ENCODE data around the gene NTN4. TPM values are rescaled to one million over a fixed set of nuclear protein-coding genes. Genes with fewer than 3 reads are reported as not detected.
"Not testable (repeated sequence)": the region's sequence is repeated elsewhere in the genome, so short reads cannot be mapped to it uniquely, and the experiment has no call there.

NTN4 gene
- total RNA-seq, 4 donors from 2014 or later, result 6.7 to 25.9 (median 16.7) TPM

- peak; percentile 34 for DNase-seq
- H3K9me3 ChIP-seq, result no peaks in the 10 kb centered on the region
- intact Hi-C loops (cut with DNase I; ENCODE audit: low total_unique reads), result no loop called here
- no peaks in the 10 kb centered on the region for H3K27me3 ChIP-seq
- H3K4me3 ChIP-seq, result no peak overlapping the region
- peak overlapping the region; percentile 42 to 64 (median 52) for H3K27ac ChIP-seq
- peaks cover 3 to 39% (median 12%) of the 10 kb centered on the region in 4 donors for H3K4me1 ChIP-seq
- WGBS, 2 donors (ENCODE audit: low coverage in 1 of 2), result 53 to 74% methylated on average over 7 to 11 of the region's 11 CpGs
- in situ Hi-C loops (cut with MboI; ENCODE audit: low pct_ligation_motif_present in 1 of 4, low pct_unique_long_range_greater_than_20kb in 1 of 4, low sequenced_read_pairs in 3 of 4), result no loop called here
- peak in 2 of 3 donors; percentile 42 to 58 for TF ChIP-seq POLR2AphosphoS5 (IDR thresholded peaks at IDR 0.05)
- TF ChIP-seq POLR2A (IDR thresholded peaks at IDR 0.05), result no peak
- TF ChIP-seq EP300 (IDR thresholded peaks at IDR 0.05; ENCODE audit: low read depth), result no peak
- H3K36me3 ChIP-seq, result no peaks in the 10 kb centered on the region
These were observed 52.4 kb downstream of the NTN4 start for GRCh38 chr12:95738024-95738611.

DNA sequence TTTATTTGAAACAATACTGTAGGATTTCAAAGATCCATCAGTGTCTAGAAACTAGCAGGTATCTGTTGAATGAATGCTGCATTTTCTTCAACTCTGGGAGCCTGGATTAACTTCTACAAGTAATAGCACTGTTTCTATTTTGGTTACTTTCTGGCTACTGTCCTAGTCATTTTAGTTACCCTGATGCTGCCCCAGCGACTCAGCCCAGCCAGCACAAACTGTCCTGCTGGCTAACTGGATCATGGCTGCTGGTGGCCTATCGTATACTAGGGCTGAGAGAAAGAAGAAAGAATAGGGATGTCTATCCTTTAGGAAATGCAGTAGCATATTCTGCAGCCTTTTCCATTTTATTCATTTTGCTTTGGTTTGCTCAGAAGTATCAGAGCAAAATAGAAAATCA is 53.9 kb downstream of the NTN4 start:
- intact Hi-C loops (cut with DNase I; ENCODE audit: low total_unique reads), result no loop called here
- peaks cover 3 to 47% (median 16%) of the 10 kb centered on the region in 4 donors for H3K4me1 ChIP-seq
- DNase-seq, result no peak
- peak overlapping the region in 1 of 4 donors; percentile 55 for H3K27ac ChIP-seq
- no peak overlapping the region for H3K4me3 ChIP-seq
- H3K9me3 ChIP-seq, result no peaks in the 10 kb centered on the region
- in situ Hi-C loops (cut with MboI; ENCODE audit: low pct_ligation_motif_present in 1 of 4, low pct_unique_long_range_greater_than_20kb in 1 of 4, low sequenced_read_pairs in 3 of 4), result no loop called here
- 68 to 83% methylated on average over 2 of the region's 2 CpGs for WGBS, 2 donors (ENCODE audit: low coverage in 1 of 2)
- TF ChIP-seq CTCF (IDR thresholded peaks at IDR 0.05), result no peak
- TF ChIP-seq POLR2A (IDR thresholded peaks at IDR 0.05), result no peak
- TF ChIP-seq EP300 (IDR thresholded peaks at IDR 0.05; ENCODE audit: low read depth), result no peak
- TF ChIP-seq POLR2AphosphoS5 (IDR thresholded peaks at IDR 0.05), result no peak
- H3K27me3 ChIP-seq, result no peaks in the 10 kb centered on the region
- H3K36me3 ChIP-seq, result no peaks in the 10 kb centered on the region

DNA sequence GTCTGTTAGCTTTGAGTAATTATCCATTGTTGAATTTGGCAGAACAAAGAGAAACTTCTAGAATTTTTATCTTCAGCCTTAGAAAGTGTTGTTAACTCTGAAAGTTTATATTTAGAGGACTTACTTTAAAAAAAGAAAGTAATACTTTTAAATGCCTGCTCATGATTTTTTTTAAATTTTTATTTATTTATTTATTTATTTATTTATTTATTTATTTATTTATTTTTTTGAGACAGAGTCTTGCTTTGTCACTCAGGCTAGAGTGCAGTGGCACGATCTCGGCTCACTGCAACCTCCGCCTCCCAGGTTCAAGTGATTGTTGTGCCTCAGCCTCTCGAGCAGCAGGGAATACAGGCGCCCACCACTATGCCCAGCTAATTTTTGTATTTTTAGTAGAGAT is 54.8 kb downstream of the NTN4 start:
- H3K27me3 ChIP-seq; H3K4me3 ChIP-seq; H3K9me3 ChIP-seq; intact Hi-C loops (cut with DNase I; ENCODE audit: low total_unique reads); H3K27ac ChIP-seq; in situ Hi-C loops (cut with MboI; ENCODE audit: low pct_ligation_motif_present in 1 of 4, low pct_unique_long_range_greater_than_20kb in 1 of 4, low sequenced_read_pairs in 3 of 4); H3K36me3 ChIP-seq; DNase-seq: not testable (repeated sequence)
- 80% methylated on average over 5 of the region's 5 CpGs; no CpG with 5 or more reads in 1 of the 2 donors for WGBS, 2 donors (ENCODE audit: low coverage in 1 of 2)
- peaks cover 3 to 48% (median 16%) of the 10 kb centered on the region in 4 donors for H3K4me1 ChIP-seq

DNA sequence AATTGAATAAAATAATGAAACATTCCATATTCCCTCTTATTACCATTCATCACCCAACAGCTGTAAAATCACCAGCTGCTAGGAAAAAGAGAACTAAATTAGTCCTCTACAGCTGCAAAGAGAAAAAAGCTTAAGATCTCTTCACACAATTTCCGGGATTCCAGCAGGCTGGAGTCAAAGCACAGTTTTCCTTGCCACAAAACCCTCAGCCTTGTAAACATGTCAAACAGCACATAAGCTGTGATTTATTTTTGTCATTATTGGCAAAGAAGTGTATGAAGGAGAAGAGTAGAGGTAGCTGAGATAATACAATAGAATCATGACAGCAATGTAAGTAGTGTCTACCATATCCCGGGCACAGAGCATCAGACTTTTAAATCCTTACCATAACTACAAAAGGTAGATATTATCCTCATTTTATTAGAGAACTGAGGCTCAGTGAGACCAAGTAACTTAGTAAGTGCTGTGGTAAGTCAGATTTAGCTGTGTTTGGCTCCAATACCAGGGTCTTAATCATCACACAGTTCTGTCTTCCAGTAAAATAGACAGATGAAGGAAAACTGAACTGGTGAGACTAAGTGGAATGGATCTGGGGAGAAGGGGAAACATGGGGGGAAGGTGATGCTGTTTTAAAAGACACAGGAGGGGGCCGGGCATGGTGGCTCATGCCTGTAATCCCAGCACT is 57.3 kb downstream of the NTN4 start:
- Histone ChIP-seq H3K9me3 (no peaks in the 10 kb centered on the region), H3K4me1 (peaks cover 3 to 39% (median 16%) of the 10 kb centered on the region in 4 donors)
- WGBS, 2 donors (ENCODE audit: low coverage in 1 of 2), result 41 to 52% methylated on average over 3 of the region's 3 CpGs

More for the DNA sequence above, 57.3 kb downstream of the NTN4 start:
- peak; percentile 35 to 55 (median 41) for TF ChIP-seq POLR2AphosphoS5 (IDR thresholded peaks at IDR 0.05)
- no peak for TF ChIP-seq CTCF (IDR thresholded peaks at IDR 0.05)
- in situ Hi-C loops (cut with MboI; ENCODE audit: low pct_ligation_motif_present in 1 of 4, low pct_unique_long_range_greater_than_20kb in 1 of 4, low sequenced_read_pairs in 3 of 4) (no loop called here), intact Hi-C loops (cut with DNase I; ENCODE audit: low total_unique reads) (no loop called here)
- H3K27me3 ChIP-seq, result no peaks in the 10 kb centered on the region
- no peak for DNase-seq
- no peak overlapping the region for H3K4me3 ChIP-seq
- no peaks in the 10 kb centered on the region for H3K36me3 ChIP-seq
- H3K27ac ChIP-seq, result peak overlapping the region; percentile 41 to 58 (median 54)
